Activated naive CD4-positive, alpha-beta T cell treated with anti-CD3 and anti-CD28 coated beads, Interleukin-2, amount 50 U/mL, for 16 hours (primary cell): ENCODE results near the gene AMZ2.
A peak's percentile ranks its signal among the peaks of the same experiment; 100 is the strongest.

Experiments
- DNase-seq: peaks from one replicate; pipeline ENCODE4 v3.0.0-alpha.2; 2020

AMZ2 gene

DNA sequence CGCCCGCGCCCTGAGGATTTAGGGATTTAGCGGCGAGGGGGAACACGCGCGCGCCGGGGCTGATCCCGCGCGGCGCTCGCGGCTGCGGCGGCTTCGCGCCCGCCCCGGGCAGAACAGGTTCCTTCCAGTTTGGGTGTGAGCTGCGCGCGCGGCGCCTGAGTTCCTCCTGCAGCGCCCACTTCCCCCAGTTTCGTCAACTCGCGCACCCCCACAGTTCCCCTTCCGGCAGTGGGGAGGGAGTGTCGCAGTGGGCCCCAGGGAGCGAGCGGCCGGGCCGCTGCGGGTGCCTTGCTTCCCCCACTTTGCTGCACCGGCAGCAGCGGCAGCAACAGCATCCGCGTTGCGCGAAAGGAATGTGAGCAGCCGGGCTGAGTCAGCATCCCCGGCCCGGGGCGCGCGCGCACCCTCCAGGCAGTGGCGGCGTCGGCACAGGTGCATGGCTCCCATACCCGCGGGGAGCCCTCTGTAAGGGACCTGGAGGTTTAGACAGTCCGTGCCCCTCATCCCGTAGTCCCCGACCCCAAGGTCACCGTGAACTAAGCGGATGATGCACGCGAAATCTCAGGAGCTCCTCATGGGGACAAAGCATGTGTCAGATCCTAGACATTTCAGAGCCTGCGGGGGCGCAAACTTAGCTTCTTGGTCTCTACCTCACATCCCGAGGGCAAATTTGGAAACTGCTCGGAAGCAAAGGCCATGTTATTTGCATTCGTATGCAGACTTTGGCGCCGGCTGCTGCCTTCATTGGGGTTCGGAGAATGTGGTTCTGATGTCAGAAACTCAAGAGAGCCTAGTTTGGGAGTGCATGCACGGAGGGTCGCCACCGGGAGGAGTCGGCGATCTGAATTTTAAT, 44.2 kb downstream of the AMZ2 start:
- peak; percentile 91 for DNase-seq

DNA sequence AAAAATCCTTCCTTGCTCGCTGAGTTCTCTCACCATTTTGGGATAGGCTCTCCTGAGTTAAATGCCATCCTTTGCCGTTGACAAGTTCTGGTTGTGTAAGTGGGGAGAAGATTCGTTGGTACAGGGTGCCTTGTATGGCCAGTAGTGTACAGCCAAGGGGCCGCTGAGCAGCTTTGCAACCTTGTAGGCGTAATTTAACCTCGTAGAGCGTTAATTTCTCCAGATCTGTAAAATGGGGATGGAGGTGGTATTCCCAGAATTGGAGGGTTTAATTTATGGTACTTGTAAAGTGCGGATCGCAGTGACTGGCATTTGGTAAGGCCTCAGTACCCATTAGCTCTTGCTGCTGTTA, 44.8 kb downstream of the AMZ2 start:
- no peak for DNase-seq

DNA sequence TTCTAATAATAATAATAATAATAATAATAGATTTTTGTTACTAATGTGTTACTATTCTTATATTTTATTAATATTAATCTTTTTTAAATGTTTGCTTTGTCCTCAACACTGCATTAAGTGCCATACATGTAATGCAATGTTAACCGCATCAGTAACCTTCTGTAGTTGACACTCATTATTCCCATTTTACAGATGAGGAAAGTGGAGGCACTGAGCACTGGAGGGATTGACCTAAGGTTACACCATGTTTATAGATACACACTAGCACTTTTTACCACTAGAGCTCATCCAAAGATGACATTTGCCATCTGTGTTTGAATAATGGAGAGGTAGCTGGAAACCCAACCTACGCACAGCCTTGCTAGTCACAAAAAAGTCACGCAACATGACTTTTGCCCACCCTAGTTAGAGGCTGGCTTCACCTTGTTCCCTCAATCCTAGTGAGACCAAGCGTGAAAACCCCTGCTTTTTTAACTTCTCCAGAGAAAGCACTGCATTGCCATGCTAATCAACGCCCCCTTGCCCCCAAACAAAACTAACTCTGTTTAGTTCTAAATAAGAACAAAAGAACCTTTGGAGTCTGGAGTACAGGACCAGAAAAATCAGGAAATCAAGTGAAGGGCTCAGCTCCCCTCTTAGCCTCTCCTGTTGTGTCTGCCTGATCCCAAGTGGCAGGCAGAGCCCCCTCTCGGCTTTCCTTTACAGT, 45.8 kb downstream of the AMZ2 start:
- no peak for DNase-seq

DNA sequence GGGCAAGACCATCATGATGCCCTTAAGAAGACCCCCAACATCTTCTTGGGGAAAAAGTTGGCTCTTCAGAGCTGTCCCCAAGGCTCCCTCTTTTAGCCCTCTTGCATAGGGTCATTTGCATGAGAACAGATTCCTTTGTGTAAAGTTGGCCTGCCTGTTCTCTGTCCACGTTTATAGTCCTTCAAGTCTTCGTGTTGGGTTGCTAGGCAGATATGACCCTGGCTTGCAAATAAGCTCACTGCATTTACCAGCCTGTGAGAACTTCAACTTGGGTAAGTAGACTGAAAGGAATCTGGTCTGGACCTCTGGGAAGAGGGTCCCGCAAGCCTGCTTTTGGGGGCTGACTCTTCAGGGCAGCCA, 46.3 kb downstream of the AMZ2 start:
- no peak for DNase-seq

DNA sequence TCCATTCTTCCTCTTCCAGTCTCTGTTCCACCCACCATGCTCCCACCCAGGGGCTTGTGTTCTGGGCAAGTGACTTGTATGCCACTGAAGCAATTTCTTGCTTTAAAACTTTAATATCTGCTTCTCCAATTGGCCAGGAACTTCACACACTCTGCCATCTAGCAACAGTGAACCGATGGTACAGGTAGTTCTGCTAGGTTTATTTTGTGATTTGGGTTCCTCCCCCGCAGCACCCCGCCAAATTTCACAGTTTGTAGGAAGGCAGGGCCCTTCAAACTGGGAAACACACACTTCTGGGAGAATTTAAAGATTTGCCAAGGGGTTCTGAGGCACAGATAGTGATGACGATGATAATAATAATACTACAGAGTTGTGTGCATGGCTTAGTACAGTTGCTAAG, 46.8 kb downstream of the AMZ2 start:
- no peak for DNase-seq

DNA sequence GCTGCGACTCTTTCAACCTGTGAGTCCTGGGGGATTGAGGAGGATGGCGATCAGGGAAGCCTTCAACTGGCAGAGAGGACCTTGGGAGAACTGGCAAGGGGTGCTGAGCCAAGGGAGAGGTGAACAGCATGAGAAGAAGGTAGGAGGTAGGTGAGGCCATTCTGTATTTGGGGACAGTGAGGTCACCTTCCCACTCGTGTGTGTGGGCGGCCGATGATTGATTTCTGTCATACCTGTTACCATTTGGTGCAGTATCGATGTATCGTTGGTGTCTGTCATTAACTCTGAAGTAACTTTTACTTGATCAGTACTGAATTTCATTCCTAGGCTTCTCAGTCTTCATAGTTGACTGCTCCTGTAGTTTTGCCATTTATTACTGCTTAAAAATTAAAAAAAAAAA, 47.2 kb downstream of the AMZ2 start:
- peak; percentile 65 for DNase-seq

DNA sequence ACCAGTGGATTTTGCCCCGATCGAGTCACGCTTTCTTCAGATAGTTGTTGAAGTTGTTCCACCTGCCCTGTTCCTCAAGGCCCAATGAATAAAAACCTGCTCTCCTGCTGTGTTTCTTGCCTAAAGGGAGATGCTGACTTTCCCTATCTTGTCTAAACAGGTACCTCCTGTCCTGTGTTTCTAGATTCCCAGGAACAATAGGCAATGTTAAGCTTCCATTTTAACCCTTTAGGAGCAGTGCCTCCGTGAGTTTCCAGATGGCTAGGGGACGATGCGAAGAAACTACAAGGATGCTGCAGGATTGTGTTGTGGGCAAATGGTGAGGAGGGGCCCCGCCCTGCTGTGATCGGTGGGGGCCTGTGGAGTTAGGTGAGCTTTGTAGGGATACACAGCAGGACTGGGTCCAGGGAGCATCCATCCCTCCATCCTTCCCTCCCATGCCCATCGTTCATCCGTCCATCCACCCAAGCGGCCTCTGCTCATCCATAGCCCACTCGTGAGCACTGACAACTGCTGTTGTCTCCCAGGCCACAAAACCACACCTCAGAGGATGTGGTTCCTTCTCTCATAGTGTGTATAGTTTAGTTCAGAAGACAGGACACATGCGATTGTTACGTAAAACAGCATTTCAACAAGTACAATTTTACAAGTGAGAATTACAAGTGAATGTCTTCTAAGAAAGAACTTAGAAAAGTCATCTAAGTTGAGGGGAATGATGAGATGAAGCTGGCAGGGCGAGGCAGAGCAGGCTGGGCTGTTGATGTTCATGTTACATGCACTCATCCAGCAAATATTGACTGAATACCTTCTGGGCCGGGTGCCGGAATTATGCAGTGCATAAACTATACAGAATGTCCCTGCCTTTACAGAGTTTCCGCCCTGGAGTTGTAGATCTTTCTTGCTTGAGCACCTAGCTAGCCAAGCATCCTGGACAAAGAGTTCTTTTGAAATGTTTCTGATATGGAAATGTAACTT, 48.7 kb downstream of the AMZ2 start:
- DNase-seq: no peak

DNA sequence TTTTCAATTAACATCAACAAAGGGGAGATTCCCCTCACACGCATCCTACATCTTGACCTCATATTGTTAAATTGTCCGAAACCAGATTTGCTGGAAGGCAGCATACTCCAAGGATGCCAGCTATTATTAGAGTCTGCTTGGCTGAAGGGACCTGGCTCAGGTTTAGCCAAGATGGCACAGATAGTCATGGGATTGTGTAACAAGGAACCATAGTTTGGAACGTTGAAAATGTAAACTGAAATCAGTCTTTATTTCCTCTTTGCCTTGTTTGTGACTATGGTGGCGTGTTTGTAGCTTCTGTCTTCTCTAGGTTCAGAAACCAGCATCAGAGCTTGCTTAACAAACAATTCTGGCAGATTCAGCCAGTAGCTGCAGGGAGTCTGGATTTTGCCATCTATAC, 49.4 kb downstream of the AMZ2 start:
- no peak for DNase-seq

DNA sequence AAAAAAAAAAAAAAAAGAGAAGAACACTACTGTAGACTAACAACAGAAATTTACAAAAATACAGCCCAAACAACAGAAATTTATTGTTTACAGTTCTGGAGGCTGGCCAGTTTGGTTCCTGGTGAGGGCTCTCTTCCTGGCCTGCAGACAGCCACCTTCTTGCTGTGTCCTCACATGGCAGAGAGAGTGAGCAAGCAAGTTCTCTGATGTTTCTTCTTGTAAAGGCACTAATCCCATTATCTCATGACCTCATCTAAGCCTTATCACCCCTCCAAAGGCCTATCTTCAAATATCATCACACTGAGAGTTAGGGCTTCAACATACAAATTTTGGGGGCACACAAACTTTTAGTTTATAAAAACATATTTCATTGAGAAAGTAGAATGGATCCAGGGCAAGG, 50.8 kb downstream of the AMZ2 start:
- no peak for DNase-seq

DNA sequence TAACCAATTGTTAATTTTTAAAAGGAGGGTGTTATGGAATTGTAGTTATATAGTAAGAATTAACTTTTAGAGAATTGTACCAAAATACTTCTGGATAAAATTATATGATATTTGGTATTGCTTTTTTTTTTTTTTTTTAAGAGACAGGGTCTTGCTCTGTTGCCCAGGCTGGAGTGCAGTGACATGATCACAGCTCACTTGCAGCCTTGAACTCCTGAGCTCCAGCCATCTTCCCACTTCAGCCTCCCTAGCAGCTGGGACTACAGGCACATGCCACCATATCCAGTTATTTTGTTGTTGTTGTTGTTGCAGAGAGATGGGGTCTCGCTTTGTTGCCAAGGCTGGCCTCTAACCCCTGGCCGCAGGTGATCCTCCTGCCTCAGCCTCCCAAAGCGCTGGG, 52.0 kb downstream of the AMZ2 start:
- DNase-seq: no peak

DNA sequence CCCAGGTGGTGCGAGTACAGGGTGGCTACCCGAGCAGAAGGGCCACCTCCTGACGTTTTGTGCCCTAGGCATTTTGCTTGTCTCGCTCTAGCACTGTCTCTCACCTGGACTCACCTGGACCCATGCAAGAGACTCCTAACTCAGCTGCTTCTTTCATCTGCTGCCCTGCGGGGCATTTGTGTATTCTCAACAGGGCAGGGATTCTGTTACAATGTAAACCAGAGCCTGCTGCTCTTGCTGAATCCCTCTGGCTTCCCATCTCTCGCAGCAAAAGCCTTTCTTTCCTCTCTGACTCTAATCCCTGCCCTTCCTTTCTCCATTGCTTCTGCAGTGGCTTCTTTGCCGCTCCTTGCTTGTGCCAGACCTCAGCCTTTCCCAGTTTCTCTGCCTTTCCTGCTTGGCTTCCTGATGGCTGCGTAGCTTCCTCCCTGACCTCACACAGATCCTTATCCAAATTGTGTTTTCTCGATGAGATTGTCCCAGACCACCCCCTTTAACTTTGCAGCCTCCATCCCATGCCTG, 53.7 kb downstream of the AMZ2 start:
- no peak for DNase-seq

DNA sequence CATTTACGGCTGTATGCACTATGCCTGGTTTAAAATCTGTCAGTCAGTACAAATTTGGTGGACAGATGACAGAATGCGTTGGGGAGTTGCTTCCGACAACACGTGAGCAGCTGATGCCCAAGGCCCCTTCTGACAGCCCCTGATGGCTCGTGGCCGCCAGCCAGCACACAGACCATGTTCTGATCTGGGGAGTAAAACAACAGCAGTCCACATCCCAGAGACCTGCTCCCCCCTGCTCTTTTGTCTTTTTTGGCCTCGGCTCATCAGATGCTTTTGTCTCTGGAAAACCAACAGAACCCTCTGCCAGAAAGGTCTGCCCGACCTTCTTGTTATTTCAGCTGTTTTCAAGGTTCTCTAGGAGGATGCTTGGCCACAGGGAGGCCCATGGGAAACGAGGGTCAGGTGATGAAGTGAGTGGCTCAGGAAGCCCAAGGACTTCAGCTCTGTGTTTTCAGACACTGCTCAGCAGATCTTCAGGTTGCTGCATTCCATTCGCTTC, 54.3 kb downstream of the AMZ2 start:
- DNase-seq: no peak

DNA sequence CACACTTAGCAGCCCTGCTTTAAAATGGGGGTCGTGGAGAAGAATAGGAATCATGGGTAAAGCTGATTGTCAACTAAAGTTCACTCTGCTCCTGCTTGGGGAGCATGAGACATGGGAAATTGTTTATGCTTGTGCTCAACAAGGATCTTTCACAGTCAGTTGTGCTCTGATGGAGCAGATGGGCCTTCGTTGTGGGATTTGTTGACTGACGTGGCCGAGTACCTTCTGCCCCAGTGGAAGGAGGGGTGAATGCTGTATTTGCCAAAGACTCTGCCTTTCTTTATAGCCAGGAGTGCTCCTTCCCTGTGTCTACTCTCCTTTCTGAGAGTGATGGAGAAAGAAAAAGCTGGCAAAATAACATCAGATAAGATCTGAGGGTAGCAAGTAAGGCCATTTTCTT, 54.8 kb downstream of the AMZ2 start:
- no peak for DNase-seq

DNA sequence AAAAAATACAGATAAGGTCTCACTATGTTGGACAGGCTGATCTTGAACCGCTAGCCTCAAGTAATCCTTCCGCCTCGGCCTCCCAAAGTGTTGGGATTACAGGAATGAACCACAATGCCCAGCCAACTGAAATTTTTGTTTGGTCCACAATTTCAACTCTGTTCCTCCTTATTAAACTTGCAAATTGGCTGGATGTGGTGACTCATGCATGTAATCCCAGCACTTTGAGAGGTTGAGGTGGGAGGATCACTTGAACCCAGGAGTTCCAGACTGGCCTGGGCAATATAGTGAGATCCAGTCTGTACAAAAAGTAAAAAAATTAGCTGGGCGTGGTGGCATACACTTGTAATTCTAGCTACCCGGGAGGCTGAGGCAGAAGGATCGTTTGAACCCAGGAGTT, 56.9 kb downstream of the AMZ2 start:
- no peak for DNase-seq

DNA sequence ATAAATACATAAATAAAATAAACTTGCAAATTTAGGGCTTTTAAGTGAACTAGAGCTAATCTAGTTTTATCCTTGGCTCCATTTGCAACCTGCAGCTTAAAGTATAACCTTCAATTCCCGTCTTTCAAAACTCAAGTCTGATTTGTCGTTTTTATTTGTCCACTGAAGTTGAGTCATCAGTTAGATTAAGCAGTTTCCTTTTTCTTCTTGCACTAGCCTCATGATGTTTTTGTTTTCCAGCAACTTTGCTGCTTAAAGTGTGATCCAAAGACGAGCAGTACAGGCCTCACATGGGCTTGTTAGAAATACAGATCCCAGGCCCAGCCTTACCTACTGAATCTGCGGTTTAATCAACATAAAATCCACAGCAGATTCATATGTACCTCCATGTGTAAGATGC, 57.3 kb downstream of the AMZ2 start:
- DNase-seq: no peak
